Neural cell (in vitro differentiated cells): ENCODE measurements around the gene CTXND1.

ENCODE experiments used
- CTCF ChIP-seq: fragments of 450-650 bp; IDR thresholded peaks from 2 replicates; pipeline ENCODE4 v1.5.1; 2014; ENCODE audit warnings: antibody characterized with exemption, mild to moderate bottlenecking, moderate library complexity; ENCODE audit not compliant: poor library complexity, severe bottlenecking
- EP300 ChIP-seq: fragments of 450-650 bp; conservative IDR thresholded peaks from 2 replicates; pipeline ENCODE4 v1.6.1; 2014; ENCODE audit warnings: antibody characterized with exemption, mild to moderate bottlenecking, moderate library complexity; ENCODE audit not compliant: poor library complexity, severe bottlenecking
- EZH2 ChIP-seq: fragments of 200-600, 300-800 bp; shearing (Covaris generic), sonication (generic); IDR thresholded peaks from 2 replicates; pipeline ENCODE4 v1.6.1; 2014; ENCODE audit warnings: antibody characterized with exemption, low read length, borderline replicate concordance, mild to moderate bottlenecking; ENCODE audit not compliant: insufficient read depth, poor library complexity, severe bottlenecking
- POLR2AphosphoS5 ChIP-seq: IDR thresholded peaks from 2 replicates; pipeline ENCODE4 v1.6.1; 2012
- REST ChIP-seq: IDR thresholded peaks from 2 replicates; pipeline ENCODE4 v1.6.1; 2012; ENCODE audit warnings: borderline replicate concordance
- SMC3 ChIP-seq: fragments of 450-650 bp; conservative IDR thresholded peaks from 2 replicates; pipeline ENCODE4 v1.6.1; 2014; ENCODE audit warnings: antibody characterized with exemption, mild to moderate bottlenecking, moderate library complexity; ENCODE audit not compliant: poor library complexity
- TAF1 ChIP-seq: IDR thresholded peaks from 2 replicates; pipeline ENCODE4 v1.6.1; 2012; ENCODE audit warnings: low read depth

GRCh38 chr15:80188251-80188650, 63.8 kb downstream of the CTXND1 start:
- TF ChIP-seq CTCF = no peak
- TF ChIP-seq SMC3 = no peak
- TF ChIP-seq POLR2AphosphoS5 = no peak
- TF ChIP-seq EP300 = no peak
- TF ChIP-seq EZH2 = no peak
- no peak for TF ChIP-seq TAF1
- no peak for TF ChIP-seq REST
